ENCODE data around the gene CFAP91.

CFAP91 gene

DNA sequence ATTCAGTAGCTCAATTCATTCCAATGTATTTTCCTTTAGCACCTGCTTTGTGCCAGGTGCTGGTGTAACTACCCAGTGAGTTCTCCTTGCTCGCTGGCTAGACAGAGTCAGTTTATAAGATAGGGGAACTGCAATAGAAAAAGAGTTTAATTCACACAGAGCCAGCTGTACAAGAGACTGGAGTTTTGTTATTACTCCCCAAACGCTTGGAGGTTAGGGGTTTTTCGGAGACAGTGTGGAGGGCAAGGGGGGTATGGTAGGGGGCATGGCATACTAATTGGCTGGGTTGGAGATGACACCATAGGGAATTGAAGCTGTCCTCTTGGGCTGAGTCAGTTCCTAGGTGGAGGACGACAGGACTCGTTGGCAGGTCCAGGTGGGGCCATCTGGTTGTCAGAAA, 5.4 kb upstream of the CFAP91 start:
- Mint-ChIP-seq H3K4me3 (no peak overlapping the region), H3K36me3 (ENCODE audit: low read depth) (peaks cover 7% of the 10 kb centered on the region), H3K27me3 (ENCODE audit: low read depth) (no peaks in the 10 kb centered on the region), H3K4me1 (ENCODE audit: low read depth) (peaks cover 22% of the 10 kb centered on the region), H3K9me3 (peaks cover 9% of the 10 kb centered on the region), H3K27ac (no peak overlapping the region)
- DNase-seq (ENCODE audit: low spot score) = no peak

DNA sequence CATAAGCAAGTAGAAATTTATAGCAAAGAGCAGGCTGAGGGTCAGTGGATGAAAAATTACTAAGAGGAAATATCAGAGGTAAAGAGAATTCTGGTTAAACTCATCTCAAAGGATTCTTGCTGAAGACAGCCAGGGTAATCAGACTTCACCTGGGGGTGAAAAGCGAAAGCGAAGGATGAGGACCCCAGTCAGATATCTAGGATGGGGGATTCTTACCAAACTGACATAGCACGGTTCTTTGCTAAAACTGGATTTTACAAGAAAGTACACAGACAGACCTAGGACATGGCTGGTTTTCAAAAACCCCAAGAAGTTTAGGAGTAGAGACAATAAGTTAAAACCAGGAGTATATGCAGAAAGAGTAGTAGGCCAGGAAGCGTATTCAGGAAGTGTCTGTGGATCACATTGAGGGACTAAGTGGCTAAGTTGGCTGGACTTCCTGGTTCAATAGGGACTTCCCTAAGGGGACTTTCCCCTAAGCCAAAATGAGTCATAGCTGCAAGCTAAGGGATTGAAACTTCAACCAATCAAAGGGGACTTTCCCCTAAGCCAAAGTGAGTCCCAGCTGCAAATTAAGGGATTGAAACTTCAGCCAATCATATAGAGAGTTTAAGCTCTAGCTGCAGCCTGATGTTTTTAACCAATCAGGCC, 2.4 kb upstream of the CFAP91 start:
- H3K9me3 Mint-ChIP-seq = peaks cover 9% of the 10 kb centered on the region
- H3K36me3 Mint-ChIP-seq (ENCODE audit: low read depth) = peaks cover 7% of the 10 kb centered on the region
- H3K27ac Mint-ChIP-seq = peak overlapping the region; percentile 55
- H3K4me1 Mint-ChIP-seq (ENCODE audit: low read depth) = peaks cover 29% of the 10 kb centered on the region
- DNase-seq (ENCODE audit: low spot score) = peak; percentile 68
- peaks cover 16% of the 10 kb centered on the region for H3K27me3 Mint-ChIP-seq (ENCODE audit: low read depth)
- peak overlapping the region; percentile 33 for H3K4me3 Mint-ChIP-seq

DNA sequence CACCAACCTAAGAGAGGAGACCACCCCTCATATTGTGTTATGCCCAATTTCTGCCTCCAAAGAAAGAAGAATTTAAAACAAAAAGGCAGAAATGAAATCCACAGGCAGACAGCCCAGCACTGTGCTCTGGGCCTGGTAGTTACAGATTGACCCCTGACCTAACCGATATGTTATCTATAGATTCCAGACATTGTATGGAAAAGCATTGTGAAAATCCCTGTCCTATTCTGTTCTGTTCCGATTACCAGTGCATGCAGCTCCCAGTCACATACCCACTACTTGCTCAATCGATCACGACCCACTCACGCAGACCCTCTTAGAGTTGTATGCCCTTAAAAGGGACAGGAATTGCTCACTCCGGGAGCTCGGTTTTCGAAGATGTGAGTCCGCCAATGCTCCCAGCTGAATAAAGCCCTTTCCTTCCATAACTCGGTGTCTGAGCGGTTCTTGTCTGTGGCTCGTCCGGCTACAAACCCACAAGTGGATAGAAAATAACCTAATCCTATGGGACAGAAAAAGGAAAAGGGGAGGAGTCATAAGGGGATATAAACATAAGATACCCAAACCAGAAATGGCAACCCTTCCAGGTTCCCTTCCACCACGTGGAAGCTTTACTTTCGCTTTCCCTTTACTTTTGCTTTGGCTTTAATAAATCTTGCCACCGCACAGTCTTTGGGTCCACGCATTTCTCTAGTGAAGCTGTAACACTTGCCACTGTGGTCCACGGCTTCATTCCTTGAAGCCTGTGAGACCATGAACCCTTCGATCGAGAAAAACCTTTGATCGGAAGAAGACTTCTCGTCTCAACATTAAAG, 1.7 kb upstream of the CFAP91 start:
- Mint-ChIP-seq H3K36me3 (ENCODE audit: low read depth) (peaks cover 7% of the 10 kb centered on the region), H3K27ac (peak overlapping the region; percentile 55), H3K4me1 (ENCODE audit: low read depth) (peaks cover 29% of the 10 kb centered on the region), H3K27me3 (ENCODE audit: low read depth) (peaks cover 19% of the 10 kb centered on the region), H3K4me3 (peak overlapping the region; percentile 37), H3K9me3 (peaks cover 9% of the 10 kb centered on the region)
- no peak for DNase-seq (ENCODE audit: low spot score)

GRCh38 chr3:119703820-119704531, 1.2 kb downstream of the CFAP91 start:
- Mint-ChIP-seq H3K4me1 (ENCODE audit: low read depth) (peaks cover 29% of the 10 kb centered on the region), H3K36me3 (ENCODE audit: low read depth) (peaks cover 7% of the 10 kb centered on the region), H3K27me3 (ENCODE audit: low read depth) (peaks cover 22% of the 10 kb centered on the region), H3K9me3 (peaks cover 9% of the 10 kb centered on the region), H3K27ac (no peak overlapping the region), H3K4me3 (peak overlapping the region; percentile 76)
- no peak for DNase-seq (ENCODE audit: low spot score)

- no peaks in the 10 kb centered on the region for H3K36me3 Mint-ChIP-seq (ENCODE audit: low read depth)
Measured at GRCh38 chr3:119715105-119715504, 12.3 kb downstream of the CFAP91 start.

GRCh38 chr3:119716998-119717397, 14.2 kb downstream of the CFAP91 start:
- H3K4me1 Mint-ChIP-seq (ENCODE audit: low read depth) = no peaks in the 10 kb centered on the region
- no peak overlapping the region for H3K4me3 Mint-ChIP-seq
- H3K9me3 Mint-ChIP-seq = no peaks in the 10 kb centered on the region
- H3K27me3 Mint-ChIP-seq (ENCODE audit: low read depth) = peaks cover 3% of the 10 kb centered on the region
- no peak for DNase-seq (ENCODE audit: low spot score)
- H3K36me3 Mint-ChIP-seq (ENCODE audit: low read depth) = no peaks in the 10 kb centered on the region
- H3K27ac Mint-ChIP-seq = no peak overlapping the region

More at GRCh38 chr3:119715105-119715504, 12.3 kb downstream of the CFAP91 start:
- Mint-ChIP-seq H3K27ac (no peak overlapping the region), H3K4me3 (no peak overlapping the region), H3K27me3 (ENCODE audit: low read depth) (no peaks in the 10 kb centered on the region), H3K4me1 (ENCODE audit: low read depth) (no peaks in the 10 kb centered on the region), H3K9me3 (no peaks in the 10 kb centered on the region)
- no peak for DNase-seq (ENCODE audit: low spot score)

DNA sequence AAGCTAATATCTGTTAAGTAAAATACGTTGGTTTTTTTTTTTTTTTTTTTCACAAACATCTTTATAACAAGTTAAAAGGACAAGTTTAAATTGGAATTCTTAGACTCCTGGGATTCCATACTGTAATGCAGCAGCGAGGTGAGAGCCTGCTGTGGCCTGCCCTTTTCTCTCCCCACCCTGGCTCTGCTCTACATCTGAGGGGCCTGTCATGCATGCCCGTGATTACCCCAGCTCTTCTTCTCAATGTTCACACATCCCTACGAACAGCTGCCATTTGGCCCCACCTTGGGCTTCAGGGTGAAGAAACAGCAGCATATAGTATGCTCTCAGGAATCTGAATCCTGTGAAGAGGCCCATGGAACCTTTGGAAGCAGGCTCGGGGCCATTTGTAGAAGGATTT, 14.7 kb downstream of the CFAP91 start:
- H3K9me3 Mint-ChIP-seq = no peaks in the 10 kb centered on the region
- H3K4me3 Mint-ChIP-seq = no peak overlapping the region
- peaks cover 3% of the 10 kb centered on the region for H3K27me3 Mint-ChIP-seq (ENCODE audit: low read depth)
- no peak for DNase-seq (ENCODE audit: low spot score)
- H3K36me3 Mint-ChIP-seq (ENCODE audit: low read depth) = no peaks in the 10 kb centered on the region
- H3K27ac Mint-ChIP-seq = no peak overlapping the region
- no peaks in the 10 kb centered on the region for H3K4me1 Mint-ChIP-seq (ENCODE audit: low read depth)

DNA sequence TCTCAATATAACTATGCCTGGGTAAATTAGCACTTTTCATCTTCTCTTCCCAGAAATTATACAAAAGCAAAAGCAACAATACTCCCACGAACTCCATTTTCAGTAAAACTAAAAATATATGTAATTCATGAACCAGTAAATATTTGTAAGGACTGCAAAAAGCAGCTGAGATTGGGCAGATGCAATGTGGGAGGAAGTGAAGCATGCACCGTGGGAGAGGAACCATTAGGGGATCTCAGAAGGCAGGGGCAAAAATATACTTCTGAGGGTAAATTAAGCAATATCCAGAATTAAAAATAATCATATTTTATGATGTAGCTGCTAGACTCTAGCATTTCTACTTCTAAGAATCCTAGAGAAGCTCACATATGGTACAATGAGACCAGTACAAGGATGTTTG, 20.2 kb downstream of the CFAP91 start:
- Mint-ChIP-seq H3K9me3 (no peaks in the 10 kb centered on the region), H3K4me1 (ENCODE audit: low read depth) (no peaks in the 10 kb centered on the region), H3K4me3 (no peak overlapping the region), H3K36me3 (ENCODE audit: low read depth) (no peaks in the 10 kb centered on the region), H3K27ac (no peak overlapping the region), H3K27me3 (ENCODE audit: low read depth) (peaks cover 3% of the 10 kb centered on the region)
- no peak for DNase-seq (ENCODE audit: low spot score)

DNA sequence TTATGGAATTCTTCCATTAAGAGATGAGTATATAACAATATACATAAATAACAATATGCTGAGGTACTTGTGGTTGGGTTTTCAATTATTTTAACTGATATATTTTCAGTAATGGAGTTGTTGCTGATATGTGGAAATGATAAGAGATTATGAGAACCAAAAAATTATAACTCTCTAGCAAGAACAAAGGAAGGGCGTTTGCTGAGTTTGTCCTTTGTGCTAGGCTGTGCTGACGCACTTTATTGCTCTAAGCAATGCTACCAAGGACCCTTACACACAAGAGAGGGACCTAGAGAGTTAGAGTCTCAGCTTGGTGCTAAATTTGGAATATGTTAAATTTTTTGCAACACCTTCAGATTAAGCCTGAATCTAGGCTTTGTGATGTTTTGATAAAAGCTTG, 24.1 kb downstream of the CFAP91 start:
- H3K4me3 Mint-ChIP-seq = no peak overlapping the region
- no peak for DNase-seq (ENCODE audit: low spot score)
- H3K4me1 Mint-ChIP-seq (ENCODE audit: low read depth) = peaks cover under 1% of the 10 kb centered on the region
- H3K9me3 Mint-ChIP-seq = no peaks in the 10 kb centered on the region
- H3K27me3 Mint-ChIP-seq (ENCODE audit: low read depth) = peaks cover 4% of the 10 kb centered on the region
- no peaks in the 10 kb centered on the region for H3K36me3 Mint-ChIP-seq (ENCODE audit: low read depth)
- no peak overlapping the region for H3K27ac Mint-ChIP-seq

DNA sequence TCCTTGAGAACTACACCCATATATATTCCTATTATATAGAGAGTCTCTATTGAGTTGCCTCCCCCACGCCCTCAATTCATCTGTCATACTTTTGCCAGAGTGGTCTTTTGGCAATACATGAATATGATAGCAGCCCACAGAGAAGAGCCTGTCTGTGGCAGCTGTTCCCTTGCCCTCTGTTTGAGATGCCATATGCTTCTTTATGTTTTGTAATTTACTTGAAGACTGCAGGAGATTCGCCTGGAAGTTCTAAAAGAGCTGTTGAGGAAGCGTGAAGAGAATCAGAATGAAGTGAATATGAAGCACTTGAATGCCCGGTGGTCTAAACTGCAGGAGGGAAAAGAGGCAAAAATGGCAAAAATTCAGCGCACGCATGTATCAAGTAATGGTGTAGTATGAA, 27.2 kb downstream of the CFAP91 start:
- DNase-seq (ENCODE audit: low spot score) = no peak
- peaks cover 3% of the 10 kb centered on the region for H3K4me1 Mint-ChIP-seq (ENCODE audit: low read depth)
- no peaks in the 10 kb centered on the region for H3K36me3 Mint-ChIP-seq (ENCODE audit: low read depth)
- no peak overlapping the region for H3K4me3 Mint-ChIP-seq
- no peaks in the 10 kb centered on the region for H3K9me3 Mint-ChIP-seq
- peaks cover 6% of the 10 kb centered on the region for H3K27me3 Mint-ChIP-seq (ENCODE audit: low read depth)
- no peak overlapping the region for H3K27ac Mint-ChIP-seq

GRCh38 chr3:119731560-119732343, 28.9 kb downstream of the CFAP91 start:
- Mint-ChIP-seq H3K27ac (no peak overlapping the region), H3K27me3 (ENCODE audit: low read depth) (peaks cover 11% of the 10 kb centered on the region), H3K4me1 (ENCODE audit: low read depth) (peaks cover 3% of the 10 kb centered on the region), H3K36me3 (ENCODE audit: low read depth) (no peaks in the 10 kb centered on the region), H3K4me3 (no peak overlapping the region), H3K9me3 (no peaks in the 10 kb centered on the region)
- DNase-seq (ENCODE audit: low spot score) = no peak

GRCh38 chr3:119733812-119734211, 31.0 kb downstream of the CFAP91 start:
- Mint-ChIP-seq H3K27ac (no peak overlapping the region), H3K9me3 (no peaks in the 10 kb centered on the region), H3K4me3 (no peak overlapping the region), H3K36me3 (ENCODE audit: low read depth) (no peaks in the 10 kb centered on the region), H3K27me3 (ENCODE audit: low read depth) (peaks cover 14% of the 10 kb centered on the region), H3K4me1 (ENCODE audit: low read depth) (peaks cover 3% of the 10 kb centered on the region)
- no peak for DNase-seq (ENCODE audit: low spot score)

- H3K27ac Mint-ChIP-seq = no peak overlapping the region
- H3K27me3 Mint-ChIP-seq (ENCODE audit: low read depth) = peaks cover 10% of the 10 kb centered on the region
- no peaks in the 10 kb centered on the region for H3K9me3 Mint-ChIP-seq
- H3K36me3 Mint-ChIP-seq (ENCODE audit: low read depth) = no peaks in the 10 kb centered on the region
- H3K4me1 Mint-ChIP-seq (ENCODE audit: low read depth) = no peaks in the 10 kb centered on the region
- no peak overlapping the region for H3K4me3 Mint-ChIP-seq
- DNase-seq (ENCODE audit: low spot score) = no peak
Measured at GRCh38 chr3:119738741-119739140, 35.9 kb downstream of the CFAP91 start.
